HepG2 (cell line): ENCODE results near the gene DIP2C.

ENCODE experiments used
- CBX2 ChIP-seq, 2 experiments: fragments of 200-600 bp in 1 of 2; sonication (generic); formaldehyde crosslinking in 1 of 2; IDR thresholded peaks; 2 replicates each; pipeline versions ENCODE4 v1.7.0 to v1.8.1; 2018 to 2022; ENCODE audit warnings: low read depth in 2 of 2, low read length in 1 of 2, mild to moderate bottlenecking in 1 of 2, missing genetic modification reagents in 1 of 2
- CTCF ChIP-seq: sonication (generic); formaldehyde crosslinking; IDR thresholded peaks from 2 replicates; pipeline ENCODE4 v1.5.0; 2020; ENCODE audit warnings: mild to moderate bottlenecking, missing genetic modification reagents, moderate library complexity
- PAF1 ChIP-seq: IDR thresholded peaks from 2 replicates; pipeline ENCODE4 v1.6.1; 2016; ENCODE audit warnings: missing genetic modification reagents, missing compliant biosample characterization
- SRSF1 ChIP-seq: fragments of 200-400 bp; formaldehyde crosslinking; optimal IDR thresholded peaks from 2 replicates; pipeline ENCODE3; 2017; ENCODE audit warnings: mild to moderate bottlenecking, low read depth, low read length, moderate library complexity
- ZFP37 ChIP-seq: sonication (generic); formaldehyde crosslinking; IDR thresholded peaks from 2 replicates; pipeline ENCODE4 v1.4.0; 2020; ENCODE audit warnings: missing genetic modification reagents, borderline replicate concordance
- ZNF264 ChIP-seq: sonication (generic); formaldehyde crosslinking; IDR thresholded peaks from 2 replicates; pipeline ENCODE4 v1.4.0; 2020; ENCODE audit warnings: missing genetic modification reagents
- ZNF724P ChIP-seq: sonication (generic); formaldehyde crosslinking; IDR thresholded peaks from 2 replicates; pipeline ENCODE4 v1.8.0; 2022; ENCODE audit warnings: missing genetic modification reagents, borderline replicate concordance
- ZNF772 ChIP-seq: sonication (generic); formaldehyde crosslinking; IDR thresholded peaks from 2 replicates; pipeline ENCODE4 v1.5.0; 2020; ENCODE audit warnings: mild to moderate bottlenecking, missing genetic modification reagents

DNA sequence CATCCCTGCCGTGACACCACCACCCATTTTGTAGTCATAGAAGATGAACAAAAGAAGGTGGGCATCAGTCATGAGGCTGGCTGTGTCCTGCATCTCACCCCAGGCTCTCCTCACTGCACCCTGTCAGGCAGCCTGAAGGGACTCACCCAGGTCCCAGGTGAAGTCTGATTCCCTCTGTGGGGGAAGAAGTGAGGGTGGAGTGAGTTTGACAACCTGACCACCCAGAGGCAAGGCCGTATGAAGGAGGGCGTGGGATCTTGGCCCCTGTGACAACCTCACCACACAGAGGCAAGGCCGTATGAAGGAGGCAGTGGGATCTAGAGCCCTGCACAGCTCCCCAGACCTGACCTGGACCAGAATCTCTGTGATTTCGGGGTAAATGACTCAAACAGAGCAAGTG is 152.5 kb downstream of the DIP2C start:
- TF ChIP-seq CTCF (CRISPR knock-in tag) (no peak), ZNF772 (CRISPR knock-in tag) (no peak), ZNF264 (CRISPR knock-in tag) (no peak), CBX2 (IDR thresholded peaks at IDR 0.05; ENCODE audit: low read depth, low read length) (no peak), CBX2 (CRISPR knock-in tag; IDR thresholded peaks at IDR 0.05; ENCODE audit: low read depth) (no peak), PAF1 (no peak), ZFP37 (CRISPR knock-in tag) (no peak), SRSF1 (no peak), ZNF724P (CRISPR knock-in tag) (no peak)
